ENCODE measurements around the gene ARHGEF12. TPM values are rescaled to one million over a fixed set of nuclear protein-coding genes. Genes with fewer than 3 reads are reported as not detected.
A peak's percentile ranks its signal among the peaks of the same experiment; 100 is the strongest.

ARHGEF12 gene
- total RNA-seq, 1 donor from 2014 or later: 83.1 TPM

- H3K36me3 Mint-ChIP-seq (ENCODE audit: low read depth, unreplicated experiment): peaks cover 5% of the 10 kb centered on the region
- no peak for DNase-seq (ENCODE audit: low read depth)
- FAIRE-seq: no peak
- H3K4me1 ChIP-seq (ENCODE audit: insufficient read depth, low read length): peaks cover 8% of the 10 kb centered on the region
- H3K4me3 Mint-ChIP-seq (ENCODE audit: unreplicated experiment): peak overlapping the region; percentile 6
- H3K27me3 Mint-ChIP-seq (ENCODE audit: low read depth, unreplicated experiment): no peaks in the 10 kb centered on the region
- H3K36me3 ChIP-seq (ENCODE audit: insufficient read depth, low read length): no peaks in the 10 kb centered on the region
- H3K9me3 Mint-ChIP-seq (ENCODE audit: unreplicated experiment): peaks cover 2% of the 10 kb centered on the region
- peaks cover 98% of the 10 kb centered on the region for H3K79me2 ChIP-seq (ENCODE audit: insufficient read depth, low read length)
- no peaks in the 10 kb centered on the region for H3K9me3 ChIP-seq (ENCODE audit: insufficient read depth, low read depth, low read length)
- no peak overlapping the region for H3K4me3 ChIP-seq (ENCODE audit: insufficient read depth, low read depth, low read length)
- no peaks in the 10 kb centered on the region for H3K27me3 ChIP-seq (ENCODE audit: insufficient read depth, low read length)
- no peak overlapping the region for H2AFZ ChIP-seq (ENCODE audit: low read depth, low read length)
- H3K27ac ChIP-seq (ENCODE audit: low read depth, low read length): no peak overlapping the region
- no peak overlapping the region for H3K9ac ChIP-seq (ENCODE audit: low read length)
- peaks cover 71% of the 10 kb centered on the region for H4K20me1 ChIP-seq (ENCODE audit: insufficient read depth, low read length)
- TF ChIP-seq EZH2 (IDR thresholded peaks at IDR 0.05; ENCODE audit: insufficient read depth, low read length): no peak
- TF ChIP-seq CTCF (IDR thresholded peaks at IDR 0.05; ENCODE audit: insufficient read depth, low read depth, low read length): no peak
- H3K4me2 ChIP-seq (ENCODE audit: low read length): no peak overlapping the region
- H3K4me1 Mint-ChIP-seq (ENCODE audit: low read depth, unreplicated experiment): peaks cover 48% of the 10 kb centered on the region
- peak overlapping the region; percentile 34 for H3K27ac Mint-ChIP-seq (ENCODE audit: unreplicated experiment)
These were observed 48.3 kb downstream of the ARHGEF12 start for GRCh38 chr11:120384476-120384875.

GRCh38 chr11:120385110-120385509 is 48.9 kb downstream of the ARHGEF12 start:
- no peak for TF ChIP-seq EZH2 (IDR thresholded peaks at IDR 0.05; ENCODE audit: insufficient read depth, low read length)
- no peak for TF ChIP-seq CTCF (IDR thresholded peaks at IDR 0.05; ENCODE audit: insufficient read depth, low read depth, low read length)
- Histone ChIP-seq H2AFZ (ENCODE audit: low read depth, low read length) (no peak overlapping the region), H4K20me1 (ENCODE audit: insufficient read depth, low read length) (peaks cover 73% of the 10 kb centered on the region), H3K4me1 (ENCODE audit: insufficient read depth, low read length) (peaks cover 8% of the 10 kb centered on the region), H3K4me3 (ENCODE audit: insufficient read depth, low read depth, low read length) (no peak overlapping the region), H3K27ac (ENCODE audit: low read depth, low read length) (peak overlapping the region; percentile 14), H3K9me3 (ENCODE audit: insufficient read depth, low read depth, low read length) (no peaks in the 10 kb centered on the region), H3K36me3 (ENCODE audit: insufficient read depth, low read length) (no peaks in the 10 kb centered on the region), H3K9ac (ENCODE audit: low read length) (peak overlapping the region; percentile 41), H3K27me3 (ENCODE audit: insufficient read depth, low read length) (no peaks in the 10 kb centered on the region), H3K4me2 (ENCODE audit: low read length) (peak overlapping the region; percentile 52), H3K79me2 (ENCODE audit: insufficient read depth, low read length) (peaks cover 98% of the 10 kb centered on the region)
- peaks cover 8% of the 10 kb centered on the region for H3K36me3 Mint-ChIP-seq (ENCODE audit: low read depth, unreplicated experiment)
- peaks cover 43% of the 10 kb centered on the region for H3K4me1 Mint-ChIP-seq (ENCODE audit: low read depth, unreplicated experiment)
- no peak for FAIRE-seq
- no peaks in the 10 kb centered on the region for H3K27me3 Mint-ChIP-seq (ENCODE audit: low read depth, unreplicated experiment)
- peak overlapping the region; percentile 74 for H3K4me3 Mint-ChIP-seq (ENCODE audit: unreplicated experiment)
- DNase-seq (ENCODE audit: low read depth): peak; percentile 60
- peak overlapping the region; percentile 34 for H3K27ac Mint-ChIP-seq (ENCODE audit: unreplicated experiment)
- peaks cover 2% of the 10 kb centered on the region for H3K9me3 Mint-ChIP-seq (ENCODE audit: unreplicated experiment)

GRCh38 chr11:120385655-120386054 is 49.4 kb downstream of the ARHGEF12 start:
- DNase-seq (ENCODE audit: low read depth) (no peak), FAIRE-seq (no peak)
- no peaks in the 10 kb centered on the region for H3K27me3 Mint-ChIP-seq (ENCODE audit: low read depth, unreplicated experiment)
- H3K36me3 Mint-ChIP-seq (ENCODE audit: low read depth, unreplicated experiment): peaks cover 8% of the 10 kb centered on the region
- Histone ChIP-seq H4K20me1 (ENCODE audit: insufficient read depth, low read length) (peaks cover 73% of the 10 kb centered on the region), H3K4me2 (ENCODE audit: low read length) (peak overlapping the region; percentile 52), H3K79me2 (ENCODE audit: insufficient read depth, low read length) (peaks cover 98% of the 10 kb centered on the region), H3K4me3 (ENCODE audit: insufficient read depth, low read depth, low read length) (no peak overlapping the region), H3K4me1 (ENCODE audit: insufficient read depth, low read length) (peaks cover 8% of the 10 kb centered on the region), H3K27ac (ENCODE audit: low read depth, low read length) (peak overlapping the region; percentile 14), H2AFZ (ENCODE audit: low read depth, low read length) (no peak overlapping the region), H3K27me3 (ENCODE audit: insufficient read depth, low read length) (no peaks in the 10 kb centered on the region), H3K9me3 (ENCODE audit: insufficient read depth, low read depth, low read length) (no peaks in the 10 kb centered on the region), H3K36me3 (ENCODE audit: insufficient read depth, low read length) (no peaks in the 10 kb centered on the region), H3K9ac (ENCODE audit: low read length) (peak overlapping the region; percentile 41)
- H3K4me3 Mint-ChIP-seq (ENCODE audit: unreplicated experiment): peak overlapping the region; percentile 74
- H3K27ac Mint-ChIP-seq (ENCODE audit: unreplicated experiment): peak overlapping the region; percentile 34
- peaks cover 43% of the 10 kb centered on the region for H3K4me1 Mint-ChIP-seq (ENCODE audit: low read depth, unreplicated experiment)
- peaks cover 2% of the 10 kb centered on the region for H3K9me3 Mint-ChIP-seq (ENCODE audit: unreplicated experiment)
- TF ChIP-seq EZH2 (IDR thresholded peaks at IDR 0.05; ENCODE audit: insufficient read depth, low read length): no peak
- TF ChIP-seq CTCF (IDR thresholded peaks at IDR 0.05; ENCODE audit: insufficient read depth, low read depth, low read length): no peak
